Panc1 (cell line): Measurements from ENCODE around the gene GGTA1. TPM values are rescaled to one million over a fixed set of nuclear protein-coding genes. Genes with fewer than 3 reads are reported as not detected.

ENCODE experiments used
- ATAC-seq: fragments of 200-7000 bp; cut with Tn5 transposase; 2 replicates; pipeline ENCODE4 v1.9.1; 2020; ENCODE audit warnings: mild to moderate bottlenecking, moderate library complexity
- BruUV-seq: library from RNA; stranded (reverse); fragments of 400-500 nt; replicated peaks from 2 replicates; lab custom pipeline; 2021; lab: Mats Ljungman, UMichigan
- CTCF ChIA-PET: fragments of 300-600 bp; sonication (Branson Sonifier 250); formaldehyde crosslinking; loops from one replicate; lab custom pipeline; 2022; ENCODE audit warnings: antibody characterized with exemption; lab: Charles Lee
- POLR2A ChIA-PET: fragments of 300-600 bp; sonication (Branson Sonifier 250); formaldehyde crosslinking; loops from one replicate; lab custom pipeline; 2022; ENCODE audit warnings: antibody characterized with exemption; lab: Charles Lee
- DNase-seq: peaks from one replicate; pipeline ENCODE4 v3.0.0-alpha.2; 2010; ENCODE audit warnings: low read depth, low spot score
- H3K27ac ChIP-seq: 2 replicates; pipeline ENCODE4 v1.5.1; 2011; ENCODE audit warnings: mild to moderate bottlenecking, low read length, inconsistent platforms
- H3K27me3 ChIP-seq: fragments of 200-500 bp; sonication (Bioruptor generic); 2 replicates; pipeline ENCODE4 v1.6.0; 2014; ENCODE audit warnings: low read length, inconsistent platforms; ENCODE audit not compliant: control insufficient read depth, insufficient read depth
- H3K36me3 ChIP-seq: fragments of 200-500 bp; sonication (Bioruptor generic); 2 replicates; pipeline ENCODE4 v1.5.1; 2014; ENCODE audit warnings: inconsistent platforms, mild to moderate bottlenecking, low read length, moderate library complexity; ENCODE audit not compliant: control insufficient read depth, insufficient read depth
- H3K4me1 ChIP-seq: 2 replicates; pipeline ENCODE4 v1.5.1; 2011; ENCODE audit warnings: inconsistent platforms, mild to moderate bottlenecking, low read length, moderate library complexity; ENCODE audit not compliant: control insufficient read depth, insufficient read depth
- H3K4me3 ChIP-seq, 2 experiments: 2 replicates each; pipeline ENCODE4 v1.5.1; 2011 to 2012; ENCODE audit warnings: low read depth in 2 of 2, low read length in 2 of 2, mild to moderate bottlenecking in 2 of 2, inconsistent platforms in 1 of 2, moderate library complexity in 1 of 2
- H3K9me3 ChIP-seq: fragments of 200-500 bp; sonication (Bioruptor generic); 2 replicates; pipeline ENCODE4 v1.5.1; 2014; ENCODE audit warnings: low read depth, mild to moderate bottlenecking, inconsistent platforms, low read length, moderate library complexity; ENCODE audit not compliant: control insufficient read depth, insufficient read depth
- CTCF ChIP-seq: fragments of 450-650 bp; IDR thresholded peaks from 2 replicates; pipeline ENCODE4 v1.5.1; 2017; ENCODE audit warnings: mild to moderate bottlenecking
- POLR2AphosphoS5 ChIP-seq: IDR thresholded peaks from 2 replicates; pipeline ENCODE4 v1.6.1; 2012; ENCODE audit warnings: mild to moderate bottlenecking, low read depth, low read length, moderate library complexity
- REST ChIP-seq, 2 experiments: IDR thresholded peaks; 2 replicates each; pipeline ENCODE4 v1.6.1; 2011 to 2012; ENCODE audit warnings: low read depth in 2 of 2, control low read depth in 1 of 2, low read length in 1 of 2, mild to moderate bottlenecking in 1 of 2, moderate library complexity in 1 of 2; ENCODE audit not compliant: insufficient read depth in 1 of 2
- SIN3A ChIP-seq: IDR thresholded peaks from 2 replicates; pipeline ENCODE4 v1.6.1; 2012; ENCODE audit warnings: low read depth, mild to moderate bottlenecking, low read length, moderate library complexity, borderline replicate concordance; ENCODE audit not compliant: insufficient read depth
- TCF7L2 ChIP-seq: IDR thresholded peaks from 2 replicates; pipeline ENCODE4 v1.6.1; 2011; ENCODE audit warnings: mild to moderate bottlenecking, low read depth, low read length, inconsistent platforms
- in situ Hi-C: cut with HindIII; loops from 2 replicates; pipeline ENCODE4 v1.10.0; 2016; ENCODE audit warnings: low sequenced_read_pairs, low pct_unique_long_range_greater_than_20kb
- intact Hi-C: fragments of 100-400 bp; cut with micrococcal nuclease; formaldehyde crosslinking; loops from one replicate; pipeline ENCODE4 v1.10.0; 2022; ENCODE audit not compliant: unreplicated experiment
- total RNA-seq: library from RNA; stranded (reverse); gene quantifications from one replicate; pipeline ENCODE4 v1.2.1, GENCODE V29; 2021; ENCODE audit not compliant: unreplicated experiment

GGTA1 gene
- total RNA-seq, 1 experiment from 2014 or later: not detected

DNA sequence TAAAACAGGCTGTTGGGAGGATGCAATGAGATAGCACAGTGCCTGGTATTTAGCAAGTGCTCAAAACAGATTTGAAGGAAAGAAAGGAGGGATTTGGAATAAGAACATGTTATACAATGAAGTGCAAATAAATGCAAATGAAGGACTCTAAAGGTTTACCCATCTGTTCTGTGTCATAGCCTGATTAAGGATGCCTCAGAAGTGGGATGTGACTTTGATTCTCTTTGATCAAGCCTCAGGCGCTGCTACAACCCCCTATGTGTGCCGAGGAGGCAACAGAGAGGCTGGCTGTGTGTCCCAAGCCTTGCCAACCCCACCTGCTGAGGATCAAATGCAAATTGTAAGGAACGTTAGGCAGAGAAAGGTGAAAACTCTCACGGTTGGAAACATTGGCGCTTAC, 27.2 kb downstream of the GGTA1 start:
- CTCF ChIA-PET: no interaction called here
- POLR2A ChIA-PET: no interaction called here
- no peak for ATAC-seq
- H3K4me3 ChIP-seq: no peak overlapping the region
- H3K27me3 ChIP-seq: no peaks in the 10 kb centered on the region; the same call in none of the 2 replicates
- H3K36me3 ChIP-seq: no peaks in the 10 kb centered on the region
- intact Hi-C loops: no loop called here
- no peak for DNase-seq
- H3K9me3 ChIP-seq: no peaks in the 10 kb centered on the region
- BruUV-seq: no TSS peak
- no peak overlapping the region for H3K27ac ChIP-seq
- no peaks in the 10 kb centered on the region for H3K4me1 ChIP-seq
- in situ Hi-C loops: no loop called here
- no peak for TF ChIP-seq SIN3A
- no peak for TF ChIP-seq POLR2AphosphoS5
- TF ChIP-seq TCF7L2: no peak
- no peak for TF ChIP-seq REST (IDR thresholded peaks at IDR 0.05; ENCODE audit: insufficient read depth in 1 of 2, low read depth in 2 of 2, low read length in 1 of 2)
- TF ChIP-seq CTCF: no peak

DNA sequence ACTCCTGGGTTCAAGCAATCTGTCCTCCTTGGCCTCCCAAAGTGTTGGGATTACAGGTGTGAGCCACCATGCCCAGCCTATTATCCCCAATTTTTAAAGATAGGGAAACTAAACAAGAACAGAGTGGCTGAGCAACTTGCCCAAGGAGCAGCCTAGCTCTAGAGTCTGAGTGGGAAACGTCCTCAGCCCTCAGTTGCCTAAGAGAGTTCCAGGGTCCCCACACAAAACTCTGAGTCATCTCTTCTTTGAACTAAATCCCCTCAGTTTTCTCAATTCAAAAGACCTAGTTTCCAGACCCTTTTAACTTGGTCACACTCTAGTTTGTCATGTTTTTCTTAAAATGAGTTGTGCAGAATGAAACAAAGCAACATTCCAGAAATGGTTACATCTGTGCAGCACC, 33.5 kb downstream of the GGTA1 start:
- Histone ChIP-seq H3K4me1 (no peaks in the 10 kb centered on the region), H3K9me3 (no peaks in the 10 kb centered on the region), H3K36me3 (no peaks in the 10 kb centered on the region), H3K4me3 (no peak overlapping the region), H3K27ac (no peak overlapping the region), H3K27me3 (peaks cover 2% of the 10 kb centered on the region)
- in situ Hi-C loops: no loop called here
- DNase-seq (no peak), ATAC-seq (no peak)
- TF ChIP-seq REST (IDR thresholded peaks at IDR 0.05; ENCODE audit: insufficient read depth in 1 of 2, low read depth in 2 of 2, low read length in 1 of 2) (no peak), TCF7L2 (no peak), SIN3A (no peak), POLR2AphosphoS5 (no peak), CTCF (no peak)
- CTCF ChIA-PET: no interaction called here
- no TSS peak for BruUV-seq
- intact Hi-C loops: no loop called here
- POLR2A ChIA-PET: no interaction called here
